GM11168 (cell line): ENCODE measurements around the gene TRIM72.

Experiments
- in situ Hi-C: fragments of 300-500 bp; cut with MboI; formaldehyde crosslinking; loops from one replicate; pipeline ENCODE4 v1.12.0; 2022; ENCODE audit warnings: low sequenced_read_pairs; ENCODE audit not compliant: unreplicated experiment

TRIM72 gene

GRCh38 chr16:31276600-31276999 is 62.7 kb downstream of the TRIM72 start:
- in situ Hi-C loops = loop anchor here (25.0 kb wide), 1 partner anchor 289 kb away; the partner anchor contains the start of gene HSD3B7

DNA sequence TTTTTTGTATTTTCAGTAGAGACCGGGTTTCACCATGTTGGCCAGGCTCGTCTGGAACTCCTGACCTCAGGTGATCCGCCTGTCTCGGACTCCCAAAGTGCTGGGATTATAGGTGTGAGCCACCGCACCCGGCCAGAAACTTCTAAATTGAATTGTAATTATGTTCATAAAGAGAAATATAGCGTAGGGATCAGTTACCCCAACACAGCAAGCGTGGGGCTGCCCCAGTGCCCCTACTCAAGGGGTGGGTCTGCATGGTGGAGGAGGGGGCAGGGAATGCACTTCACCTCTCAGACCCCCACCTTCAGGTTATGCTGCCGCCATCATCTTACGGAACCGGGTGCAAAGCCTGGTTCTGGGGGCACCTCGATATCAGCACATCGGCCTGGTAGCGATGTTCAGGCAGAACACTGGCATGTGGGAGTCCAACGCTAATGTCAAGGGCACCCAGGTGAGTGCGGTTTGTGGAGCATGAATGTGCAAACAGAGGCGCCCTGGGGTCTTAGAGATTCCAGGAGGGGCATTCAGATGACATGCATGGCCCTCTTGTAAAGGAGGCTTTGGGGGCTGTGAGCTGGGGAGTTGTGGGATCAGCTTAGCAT is 63.8 kb downstream of the TRIM72 start:
- in situ Hi-C loops = loop anchor here (25.0 kb wide), 1 partner anchor 290 kb away; the partner anchor contains the start of gene HSD3B7

DNA sequence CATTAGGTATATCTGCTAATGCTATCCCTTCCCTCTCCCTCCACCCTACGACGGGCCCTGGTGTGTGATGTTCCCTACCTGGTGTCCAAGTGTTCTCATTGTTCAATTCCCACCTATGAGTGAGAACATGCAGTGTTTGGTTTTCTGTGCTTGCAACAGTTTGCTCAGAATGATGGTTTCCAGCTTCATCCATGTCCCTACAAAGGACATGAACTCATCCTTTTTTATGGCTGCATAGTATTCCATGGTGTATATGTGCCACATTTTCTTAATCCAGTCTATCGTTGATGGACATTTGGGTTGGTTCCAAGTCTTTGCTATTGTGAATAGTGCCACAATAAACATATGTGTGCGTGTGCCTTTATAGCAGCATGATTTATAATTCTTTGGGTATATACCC is 64.9 kb downstream of the TRIM72 start:
- in situ Hi-C loops = loop anchor here (25.0 kb wide), 1 partner anchor 292 kb away; the partner anchor contains the start of gene HSD3B7
